Posterior vena cava (tissue), 2 donors: ENCODE data around the gene ZNF514. TPM values are rescaled to one million over a fixed set of nuclear protein-coding genes. Genes with fewer than 3 reads are reported as not detected.
A peak's percentile ranks its signal among the peaks of the same experiment; 100 is the strongest.
"Not testable (repeated sequence)": the region's sequence is repeated elsewhere in the genome, so short reads cannot be mapped to it uniquely, and the experiment has no call there.

Experiments
- DNase-seq: peaks from one replicate; pipeline ENCODE4 v3.0.0-alpha.2; 2020; ENCODE audit warnings: low spot score
- intact Hi-C, 2 donors: fragments of 100-400 bp; cut with DNase I; formaldehyde crosslinking; loops; one replicate each; pipeline versions ENCODE4 v1.14.1 to v1.14.2; 2022 to 2023
- long read RNA-seq, 2 donors: library from polyadenylated mRNA; unstranded; transcript quantifications; one replicate each; pipeline ENCODE4 v2.0.0, GENCODE V29; 2020 to 2021
- total RNA-seq, 2 donors: library from RNA; stranded (reverse); fragmentation: NEBNext Ultra II Directional; extraction: Animal tissue kit (Norgen Biotek cat#: 25700); gene quantifications; one replicate each; pipeline ENCODE4 v1.2.1, GENCODE V29; 2021
- donor health status: DM: yes; HTN: yes; CAD: no.
- donor health status: DM: yes; HTN: yes; CAD: no.

The ZNF514 gene
- total RNA-seq, result 10 to 100 TPM; 12.2 to 14.9 TPM
- long read RNA-seq, donor 1, partial matches to known transcripts, result 0 of 4 reads
- long read RNA-seq, donor 1, other reads (novel, unspliced or antisense), result 3 of 4 reads
- long read RNA-seq, donor 2, partial matches to known transcripts, result 5 of 10 reads
- long read RNA-seq, donor 2, other reads (novel, unspliced or antisense), result 4 of 10 reads

GRCh38 chr2:95159690-95160449 is at the start of gene ZNF514:
Gene ZNF514, minus strand, starts transcription at chr2:95159848. Its CDS starts 6,595 bp downstream, at chr2:95153253.
- peak; percentile 92 for DNase-seq

GRCh38 chr2:95208106-95208505 is 48.5 kb upstream of the ZNF514 start:
- DNase-seq, result no peak
- intact Hi-C loops, result no loop called here

More at GRCh38 chr2:95159690-95160449, at the start of gene ZNF514:
- intact Hi-C loops, result no loop called here

- intact Hi-C loops, result no loop called here
These were observed 47.7 kb upstream of the ZNF514 start, which contains the start of gene ZNF892 for GRCh38 chr2:95207111-95207961. Gene ZNF892, plus strand, starts transcription at chr2:95207521. Its CDS starts 295 bp downstream, at chr2:95207816.

GRCh38 chr2:95206096-95206495 is 46.4 kb upstream of the ZNF514 start:
- no peak for DNase-seq
- intact Hi-C loops, result no loop called here

More at GRCh38 chr2:95207111-95207961, 47.7 kb upstream of the ZNF514 start, which contains the start of gene ZNF892:
- DNase-seq, result peak; percentile 96

GRCh38 chr2:95204396-95204795 is 44.7 kb upstream of the ZNF514 start:
- intact Hi-C loops, result no loop called here
- no peak for DNase-seq

GRCh38 chr2:95203911-95204310 is 44.3 kb upstream of the ZNF514 start:
- intact Hi-C loops, result no loop called here
- no peak for DNase-seq

GRCh38 chr2:95192956-95193355 is 33.3 kb upstream of the ZNF514 start:
- intact Hi-C loops, result not testable (repeated sequence)
- peak; percentile 90 for DNase-seq

GRCh38 chr2:95185973-95186372 is 26.3 kb upstream of the ZNF514 start:
- intact Hi-C loops, result no loop called here

GRCh38 chr2:95185197-95185596 is 25.5 kb upstream of the ZNF514 start:
- DNase-seq, result no peak
- intact Hi-C loops, result no loop called here

More at GRCh38 chr2:95185973-95186372, 26.3 kb upstream of the ZNF514 start:
- no peak for DNase-seq

GRCh38 chr2:95181774-95182173 is 22.1 kb upstream of the ZNF514 start:
- no peak for DNase-seq
- intact Hi-C loops, result no loop called here

- intact Hi-C loops, result no loop called here
- DNase-seq, result no peak
These were observed 19.8 kb upstream of the ZNF514 start for GRCh38 chr2:95179451-95179850.

GRCh38 chr2:95174031-95174542 is 14.4 kb upstream of the ZNF514 start:
- no peak for DNase-seq

GRCh38 chr2:95171902-95172301 is 12.3 kb upstream of the ZNF514 start:
- intact Hi-C loops, result no loop called here
- DNase-seq, result no peak

More at GRCh38 chr2:95174031-95174542, 14.4 kb upstream of the ZNF514 start:
- intact Hi-C loops, result no loop called here

- intact Hi-C loops, result no loop called here
- no peak for DNase-seq
These were observed 6.6 kb upstream of the ZNF514 start for GRCh38 chr2:95166065-95166763.

- DNase-seq, result peak; percentile 99
- intact Hi-C loops, result no loop called here
These were observed 5.9 kb upstream of the ZNF514 start, which contains the start of gene ZNF2 for GRCh38 chr2:95165371-95166064. Gene ZNF2, plus strand, starts transcription at chr2:95165809. Its CDS starts 10,418 bp downstream, at chr2:95176227.

GRCh38 chr2:95165030-95165370 is 5.4 kb upstream of the ZNF514 start:
- intact Hi-C loops, result no loop called here
- DNase-seq, result no peak

GRCh38 chr2:95158891-95159619 is 593 bp downstream of the ZNF514 start:
- DNase-seq, result peak; percentile 88
- intact Hi-C loops, result loop anchor here in 1 of 2 donors (1.0 kb wide), 1 partner anchor 10 kb away; no protein-coding TSS in a partner anchor
